ENCODE measurements around the gene CNN3. TPM values are rescaled to one million over a fixed set of nuclear protein-coding genes. Genes with fewer than 3 reads are reported as not detected.

CNN3 gene
- total RNA-seq, 2 experiments from 2014 or later = 3.1 to 4.1 TPM

DNA sequence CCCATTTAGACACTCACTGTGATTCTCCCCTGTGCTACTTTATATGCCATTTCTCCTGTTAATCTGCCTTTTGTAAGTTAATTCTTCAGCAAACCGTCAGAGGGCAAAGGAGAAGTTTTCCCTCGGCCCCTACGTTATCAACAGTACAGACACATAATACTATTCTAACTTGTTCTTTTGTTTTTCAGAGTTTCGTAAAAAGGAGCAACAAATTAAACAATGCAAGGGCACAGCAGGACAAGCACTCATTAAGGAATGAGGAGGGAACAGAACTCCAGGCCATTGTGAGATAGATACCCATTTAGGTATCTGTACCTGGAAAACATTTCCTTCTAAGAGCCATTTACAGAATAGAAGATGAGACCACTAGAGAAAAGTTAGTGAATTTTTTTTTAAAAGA is 32.3 kb downstream of the CNN3 start:
- ChIA-PET CTCF (no interaction called here), POLR2A (no interaction called here)

DNA sequence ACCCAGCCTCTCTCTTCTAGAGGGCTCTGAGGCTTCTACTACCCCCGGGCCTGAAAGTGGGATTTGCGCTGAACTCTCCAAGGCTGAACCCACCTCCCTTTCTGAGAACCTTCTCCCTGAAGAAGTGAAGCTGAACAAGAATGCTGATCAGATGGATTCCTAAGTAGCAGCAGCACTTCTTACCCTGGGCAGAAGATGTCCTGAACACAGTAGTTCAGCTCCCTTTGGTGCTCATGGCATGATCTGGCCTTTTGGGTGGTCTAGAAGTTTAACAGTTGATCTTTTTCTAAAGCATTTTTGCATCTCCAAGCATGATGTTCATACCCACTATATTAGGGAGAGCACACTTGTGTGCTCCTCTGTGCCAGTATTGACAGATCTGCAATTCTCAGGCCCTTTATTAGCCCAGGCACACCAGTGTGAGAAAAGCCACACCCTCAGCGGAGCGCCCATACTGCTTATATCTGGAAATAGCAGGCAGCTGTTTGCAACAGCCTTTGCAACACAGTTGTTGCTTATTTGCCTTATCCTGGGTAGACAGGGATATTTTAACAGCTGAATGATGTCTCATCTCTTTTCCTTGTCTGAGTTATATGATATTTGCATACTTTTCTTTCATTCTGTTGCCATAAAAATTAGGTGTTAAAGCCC is 34.2 kb downstream of the CNN3 start:
- CTCF ChIA-PET = no interaction called here
- POLR2A ChIA-PET = no interaction called here

DNA sequence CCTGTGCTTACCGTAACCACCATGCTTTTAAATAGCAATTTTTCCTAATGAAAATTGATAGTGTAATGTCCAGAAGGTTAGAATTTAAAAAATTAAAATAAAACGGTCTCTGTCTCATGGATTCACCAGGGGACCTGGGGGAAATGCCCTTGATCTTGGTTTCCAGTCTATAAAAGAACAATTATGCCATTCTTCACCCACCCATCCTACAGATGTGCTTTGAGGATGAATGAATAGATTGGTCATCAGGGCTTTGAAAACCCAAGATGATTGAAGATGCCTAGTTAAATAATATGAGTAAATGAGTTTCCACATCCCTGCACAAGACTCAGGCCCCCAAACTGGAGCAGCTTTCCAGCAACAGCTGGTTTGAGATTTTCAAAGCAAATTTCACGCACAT is 38.7 kb downstream of the CNN3 start:
- POLR2A ChIA-PET = no interaction called here
- CTCF ChIA-PET = no interaction called here

DNA sequence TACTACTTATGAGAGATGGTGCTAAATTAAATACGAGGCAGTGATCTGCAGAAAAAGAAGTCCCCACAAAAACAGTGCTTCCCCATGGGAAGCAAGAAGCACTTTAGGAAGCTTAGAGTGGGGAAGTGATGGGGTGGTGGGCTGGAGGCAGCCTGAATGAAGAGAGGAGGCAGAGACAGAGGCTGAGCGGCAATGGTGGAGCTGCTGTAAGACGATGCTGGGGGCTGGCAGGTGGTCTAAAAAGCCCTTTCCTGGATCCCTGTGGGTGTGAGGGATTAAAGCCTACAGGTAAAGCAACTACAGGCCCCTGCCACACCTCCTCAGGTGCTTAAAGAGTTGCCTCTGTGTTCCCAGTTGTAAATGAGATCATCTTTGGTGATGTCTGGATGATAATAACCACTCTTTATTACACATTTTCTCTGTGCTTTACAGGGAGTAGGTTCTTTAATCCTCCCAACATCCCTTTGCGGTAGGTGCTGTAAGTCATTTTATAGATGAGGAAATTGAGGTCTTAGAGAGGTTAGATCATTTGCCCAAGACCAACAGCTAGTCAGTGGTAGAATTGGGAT is 39.2 kb downstream of the CNN3 start:
- ChIA-PET POLR2A (no interaction called here), CTCF (no interaction called here)

DNA sequence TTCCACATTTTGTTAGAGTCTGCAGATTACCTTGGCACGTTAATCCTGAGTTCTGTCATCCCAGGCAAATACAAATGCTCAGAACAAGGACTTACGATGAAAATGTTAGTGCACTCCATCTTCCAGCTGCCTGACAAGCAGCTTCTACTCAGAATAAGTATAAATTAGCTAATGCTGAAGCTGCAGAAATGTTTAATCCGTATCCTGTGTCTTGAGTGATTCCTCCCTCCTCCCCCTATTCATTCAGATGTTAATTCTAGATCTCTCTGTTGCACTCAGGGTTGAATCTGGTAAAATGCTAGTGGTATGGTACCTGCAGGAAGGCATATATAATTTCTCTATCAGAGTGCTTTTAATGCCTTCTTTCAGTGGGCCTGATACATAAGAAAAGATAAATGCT is 39.8 kb downstream of the CNN3 start:
- ChIA-PET CTCF (no interaction called here), POLR2A (interaction anchor here (0.7 kb wide), 1 partner anchor 547 kb away, joined by 3 read pairs; no protein-coding TSS in a partner anchor)

DNA sequence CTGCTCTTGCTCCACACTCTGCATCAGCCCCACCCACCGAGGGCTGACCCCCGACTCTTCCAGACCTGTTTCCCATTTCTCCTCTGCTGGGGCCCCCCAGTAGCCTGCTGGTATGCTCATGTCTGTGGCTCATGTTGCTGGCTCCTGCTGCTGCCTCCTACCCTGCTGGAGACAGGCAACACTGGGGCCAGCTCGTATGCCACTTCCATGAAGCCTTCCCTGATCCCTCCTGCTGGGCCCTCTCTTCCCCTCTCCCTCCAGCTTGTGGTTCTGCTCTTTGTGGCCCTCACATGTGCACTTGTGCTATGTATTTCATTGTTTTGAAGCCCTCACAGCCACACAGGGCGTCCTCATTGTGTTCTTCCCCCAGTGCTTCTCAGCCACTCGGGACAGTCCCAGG is 40.5 kb downstream of the CNN3 start:
- POLR2A ChIA-PET = interaction anchor here (0.7 kb wide), 1 partner anchor 547 kb away, joined by 3 read pairs; no protein-coding TSS in a partner anchor

DNA sequence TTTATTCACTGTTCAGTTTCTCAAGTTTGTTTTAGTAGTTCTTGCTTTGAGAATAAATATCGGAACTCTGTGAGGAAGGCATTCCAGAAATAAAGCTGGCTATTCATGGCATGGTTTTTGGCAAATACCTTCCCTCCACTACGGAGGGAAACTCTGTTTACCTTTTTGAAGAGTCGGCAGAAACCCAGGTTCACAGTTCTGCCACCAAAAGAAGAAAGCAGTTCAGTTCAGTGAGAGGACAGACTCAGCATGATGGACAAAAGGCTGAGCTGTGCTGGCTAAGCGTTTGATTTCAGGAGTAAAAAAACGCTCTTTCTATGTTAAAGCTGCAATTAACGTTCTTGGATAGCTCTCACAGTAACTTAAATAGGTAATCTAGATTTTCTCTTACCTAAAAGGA is 42.4 kb downstream of the CNN3 start:
- POLR2A ChIA-PET = no interaction called here
- CTCF ChIA-PET = no interaction called here

More for the DNA sequence above, 40.5 kb downstream of the CNN3 start:
- CTCF ChIA-PET = interaction anchor here (1.3 kb wide), 1 partner anchor 32 kb away, joined by 3 read pairs; no protein-coding TSS in a partner anchor

DNA sequence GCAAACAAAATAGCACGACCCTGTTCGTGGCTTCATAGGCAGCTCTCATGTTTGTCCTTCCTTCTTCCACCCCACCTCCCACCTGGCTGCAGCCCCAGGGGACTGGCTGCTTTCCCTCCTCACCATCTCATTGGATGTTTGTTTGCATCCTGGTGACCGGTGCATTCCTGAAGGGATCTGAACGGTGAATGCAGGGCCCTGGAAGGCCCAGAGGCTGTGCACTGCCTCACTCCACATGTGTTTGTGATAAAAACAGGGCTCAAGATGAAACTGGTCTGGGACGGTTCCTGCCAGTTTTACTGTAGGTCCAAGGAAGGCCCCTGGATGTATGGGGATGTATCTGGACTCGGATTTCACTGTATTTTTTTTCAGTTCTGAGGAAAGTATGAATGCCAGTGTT is 42.8 kb downstream of the CNN3 start:
- POLR2A ChIA-PET = no interaction called here
- CTCF ChIA-PET = no interaction called here

DNA sequence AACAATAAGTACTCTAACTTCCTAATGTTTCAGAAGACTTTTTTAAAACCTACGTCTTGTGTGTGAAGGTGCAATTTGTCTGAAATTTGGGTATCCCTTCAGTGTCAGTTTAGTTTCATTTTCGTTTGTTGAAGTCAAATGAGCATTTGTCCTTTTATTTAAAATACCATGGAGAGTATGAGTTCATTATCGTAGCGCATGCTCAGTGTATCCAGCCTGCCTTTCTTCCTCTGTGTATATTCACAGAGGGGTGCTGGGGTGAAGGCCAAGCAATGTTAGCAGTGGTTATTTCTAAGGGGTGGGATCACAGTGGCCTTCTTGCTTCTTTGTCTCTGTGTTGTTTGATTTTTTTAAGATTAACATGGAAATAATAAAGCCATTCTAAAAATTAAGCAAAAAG is 43.2 kb downstream of the CNN3 start:
- POLR2A ChIA-PET = no interaction called here
- CTCF ChIA-PET = no interaction called here

DNA sequence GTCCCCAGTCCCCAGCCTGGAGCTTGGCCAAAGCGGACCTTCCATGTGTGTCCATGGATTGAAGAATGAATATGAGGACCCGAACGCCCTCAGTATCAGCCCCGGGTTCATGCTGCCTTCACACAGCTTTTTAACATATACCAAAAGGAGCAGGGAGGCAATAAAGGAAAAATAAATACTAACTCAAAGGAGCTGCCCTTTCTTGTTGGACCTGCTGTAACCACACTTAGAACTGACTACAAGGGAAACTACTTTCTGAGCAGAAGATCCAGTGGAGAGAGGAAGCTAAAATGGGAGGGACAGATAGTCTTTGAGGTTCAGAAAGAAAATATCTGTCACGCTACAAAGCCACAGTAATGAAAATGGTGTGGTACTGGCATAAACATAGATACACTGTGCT is 48.6 kb downstream of the CNN3 start:
- POLR2A ChIA-PET = no interaction called here
- CTCF ChIA-PET = no interaction called here

DNA sequence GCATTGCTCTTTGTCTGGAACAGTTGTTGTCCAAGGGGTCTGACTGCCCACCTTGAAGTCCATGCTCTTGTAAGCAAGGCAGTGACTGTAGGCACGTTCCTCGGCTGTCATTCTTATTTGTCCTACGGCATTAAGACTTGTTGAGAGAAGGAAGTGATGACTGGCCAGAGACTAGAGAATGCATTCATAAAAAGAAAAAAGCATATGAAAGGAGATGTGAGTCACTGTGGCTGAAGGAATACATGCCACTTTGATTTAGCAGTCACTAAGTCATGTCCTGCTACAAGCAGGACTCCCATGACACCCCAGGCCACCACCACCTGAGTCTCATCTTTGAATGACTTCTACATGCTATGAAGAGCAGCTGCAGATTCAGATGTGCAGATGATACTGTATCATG is 50.5 kb downstream of the CNN3 start:
- ChIA-PET POLR2A (no interaction called here), CTCF (no interaction called here)

DNA sequence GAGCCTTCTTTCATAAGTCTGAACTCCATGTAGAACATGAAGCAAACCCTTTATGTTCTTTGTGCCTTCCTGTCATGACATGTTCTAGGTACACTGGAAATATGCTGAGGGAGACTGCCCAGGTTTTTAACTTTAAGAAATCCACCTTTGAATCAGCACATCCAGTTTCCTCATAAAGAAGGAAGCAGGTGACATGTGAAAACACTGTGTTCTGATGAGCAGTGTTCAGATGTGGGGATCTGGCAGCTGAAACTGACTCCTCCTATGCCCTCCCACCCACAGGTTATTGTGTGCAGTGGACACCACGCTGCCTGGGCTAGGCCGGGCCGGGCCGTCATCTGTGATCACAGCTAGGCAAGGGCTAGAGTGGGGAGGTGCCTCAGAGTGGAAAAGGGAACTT is 51.1 kb downstream of the CNN3 start:
- ChIA-PET CTCF (no interaction called here), POLR2A (no interaction called here)

DNA sequence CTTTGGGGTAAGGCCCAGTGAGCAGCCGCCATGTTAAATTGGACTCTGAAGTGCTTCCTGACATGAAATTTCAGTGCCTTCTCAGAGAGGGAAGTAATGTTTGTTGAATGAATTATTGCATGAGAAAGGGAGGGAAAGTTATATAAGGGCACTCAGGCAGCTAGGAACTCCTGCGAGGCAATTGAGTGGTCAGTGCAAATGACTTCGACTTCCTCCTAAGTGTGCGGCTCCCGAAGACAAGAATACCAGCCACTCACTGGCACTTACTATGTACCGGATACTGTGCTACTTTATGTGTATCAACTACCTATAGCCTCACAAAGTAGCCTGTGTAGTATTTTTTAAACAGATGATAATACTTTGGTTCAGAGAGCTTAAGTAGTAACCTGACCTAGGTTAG is 52.5 kb downstream of the CNN3 start:
- POLR2A ChIA-PET = no interaction called here
- CTCF ChIA-PET = no interaction called here

DNA sequence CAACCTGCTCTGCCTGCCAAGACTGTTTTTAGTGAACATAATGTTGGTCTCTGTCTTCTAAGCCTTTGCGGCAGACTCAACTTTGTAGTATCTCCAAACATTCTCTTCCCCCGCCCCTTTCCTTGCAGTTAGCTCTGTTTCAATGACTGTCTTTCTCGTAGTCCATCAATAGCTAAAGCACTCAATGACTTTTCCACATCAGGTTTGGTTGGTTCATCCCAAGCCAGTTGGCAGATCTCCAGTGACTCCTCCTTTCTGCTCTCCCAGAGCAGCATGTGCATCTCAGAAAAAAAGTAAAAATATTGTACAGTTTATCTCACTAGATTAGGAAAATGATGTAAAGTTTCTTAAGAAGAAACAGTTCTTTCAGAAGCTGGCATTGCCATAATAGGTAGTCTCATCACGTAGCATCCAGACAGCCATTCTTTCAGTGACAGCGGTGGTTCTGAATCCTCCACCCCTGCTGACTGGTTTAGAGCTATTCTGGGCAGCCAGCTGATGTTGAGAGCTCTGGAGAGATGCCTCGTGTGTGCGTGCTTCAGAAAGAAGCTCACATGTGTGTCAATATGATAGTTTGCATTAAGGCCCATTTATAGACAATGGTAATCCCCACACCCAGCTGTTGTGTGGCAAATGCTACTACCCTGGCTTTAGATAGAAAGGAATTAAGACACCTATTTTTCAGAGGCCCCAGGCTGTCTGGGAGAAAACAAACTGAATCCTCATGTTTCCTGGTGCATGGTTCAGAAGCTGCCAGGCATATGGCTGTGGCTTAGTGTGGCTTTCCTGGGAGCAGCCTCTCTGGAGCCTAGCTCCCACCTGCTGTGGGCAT is 53.2 kb downstream of the CNN3 start:
- CTCF ChIA-PET = no interaction called here
- POLR2A ChIA-PET = no interaction called here

DNA sequence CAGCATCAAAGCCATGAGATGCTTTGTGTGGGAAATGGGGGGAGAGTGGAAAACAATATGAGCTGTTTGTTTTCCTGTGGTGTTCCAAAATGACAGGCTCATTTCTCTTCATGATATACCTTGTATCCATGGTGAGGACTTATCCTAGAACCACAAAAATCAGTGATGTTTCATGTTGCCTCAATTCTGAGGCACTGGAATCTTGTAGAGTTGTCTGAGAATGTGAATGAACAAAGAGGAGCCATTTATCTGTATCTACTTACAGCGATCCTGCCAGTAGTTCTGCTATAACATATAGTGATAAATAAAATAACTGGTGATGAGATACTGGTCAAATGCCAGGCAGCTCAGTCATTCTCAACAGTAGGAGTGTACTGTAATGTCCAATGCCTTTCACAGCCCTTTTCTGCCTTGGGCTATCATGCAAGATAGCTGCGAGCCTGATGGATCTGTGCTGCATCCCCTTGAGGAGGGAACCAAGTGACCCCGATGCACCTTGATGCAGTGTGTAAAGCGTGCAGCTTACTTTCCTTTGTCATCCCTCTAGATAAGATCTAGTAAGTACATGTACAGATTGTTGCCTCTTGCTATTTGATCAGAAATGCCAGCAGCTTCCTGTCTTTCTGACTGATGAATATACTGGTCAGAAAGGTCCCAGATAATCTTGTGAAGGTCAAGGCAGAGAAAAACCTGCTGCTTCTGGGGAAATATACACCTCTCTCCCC is 54.0 kb downstream of the CNN3 start:
- CTCF ChIA-PET = no interaction called here

DNA sequence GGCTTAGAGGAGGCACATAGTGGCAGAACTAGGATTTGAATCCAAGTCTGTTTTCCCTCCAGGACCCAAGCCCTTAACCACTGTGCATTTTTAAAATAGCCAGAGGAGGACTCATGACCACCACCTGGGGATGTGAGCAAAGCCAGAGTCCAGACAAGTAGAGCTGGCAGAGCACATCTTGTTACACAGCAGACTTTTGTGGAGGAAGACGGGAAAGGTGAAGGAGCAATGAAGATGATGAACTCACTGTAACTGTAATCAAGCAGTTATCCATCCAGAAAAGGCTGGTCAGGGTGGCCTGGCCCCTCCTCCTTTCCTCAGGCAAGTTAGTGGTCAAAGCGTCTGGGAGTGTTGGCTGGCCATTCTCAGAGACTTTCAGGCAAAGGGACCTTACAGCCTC is 55.9 kb downstream of the CNN3 start:
- CTCF ChIA-PET = interaction anchor here (1.2 kb wide), 1 partner anchor 17 kb away, joined by 4 read pairs; no protein-coding TSS in a partner anchor
- POLR2A ChIA-PET = no interaction called here

More for the DNA sequence above, 54.0 kb downstream of the CNN3 start:
- POLR2A ChIA-PET = no interaction called here

DNA sequence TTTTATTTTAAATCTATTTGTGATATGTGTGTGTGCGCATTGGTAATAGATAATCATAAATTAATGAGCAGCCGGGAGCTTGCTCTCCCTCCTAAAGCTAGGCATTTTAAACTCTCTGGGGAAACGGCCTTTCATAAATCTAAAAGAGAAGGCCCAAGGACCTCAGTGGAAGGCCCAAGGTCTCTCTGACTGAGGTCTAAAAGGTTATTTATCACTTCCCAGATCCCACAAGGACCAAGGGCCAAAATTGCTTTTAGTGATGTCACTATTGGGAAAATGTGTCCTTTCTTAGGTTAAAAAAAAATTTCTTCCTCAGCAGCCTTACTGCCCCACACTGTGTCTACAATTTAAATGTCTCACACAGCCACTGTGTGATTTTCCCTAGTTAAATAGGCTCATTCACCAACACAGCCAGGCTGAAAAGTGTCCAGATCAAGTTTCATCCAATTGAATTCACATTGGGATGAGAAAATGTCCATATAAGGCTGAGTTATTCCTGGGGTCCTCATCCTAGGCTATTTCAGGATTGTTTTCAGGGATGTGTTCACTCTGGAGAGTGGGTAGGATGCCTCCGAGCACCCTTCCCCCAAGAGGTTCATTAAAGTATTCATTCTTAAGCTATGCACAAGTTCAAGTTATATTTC is 60.6 kb downstream of the CNN3 start:
- CTCF ChIA-PET = no interaction called here
- POLR2A ChIA-PET = no interaction called here

DNA sequence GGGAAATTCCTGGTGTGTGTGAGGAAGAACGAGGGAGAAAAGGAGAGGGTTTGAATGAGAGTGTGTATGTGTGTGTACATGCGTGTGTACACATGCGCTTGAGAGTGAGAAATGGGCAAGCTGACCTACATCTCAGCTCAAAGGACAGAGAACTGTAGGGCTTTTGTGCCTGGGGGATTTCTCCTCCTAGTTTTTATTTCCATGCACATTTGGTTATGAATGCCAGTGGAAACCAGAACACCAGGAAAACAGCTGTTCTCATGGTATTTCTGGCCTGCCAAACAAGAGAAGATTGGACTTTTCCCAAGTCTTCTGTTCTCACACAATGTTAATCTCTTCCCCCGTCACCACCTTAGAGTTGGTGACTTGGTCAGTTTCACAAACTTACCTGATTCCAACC is 61.5 kb downstream of the CNN3 start:
- POLR2A ChIA-PET = no interaction called here
- CTCF ChIA-PET = no interaction called here

DNA sequence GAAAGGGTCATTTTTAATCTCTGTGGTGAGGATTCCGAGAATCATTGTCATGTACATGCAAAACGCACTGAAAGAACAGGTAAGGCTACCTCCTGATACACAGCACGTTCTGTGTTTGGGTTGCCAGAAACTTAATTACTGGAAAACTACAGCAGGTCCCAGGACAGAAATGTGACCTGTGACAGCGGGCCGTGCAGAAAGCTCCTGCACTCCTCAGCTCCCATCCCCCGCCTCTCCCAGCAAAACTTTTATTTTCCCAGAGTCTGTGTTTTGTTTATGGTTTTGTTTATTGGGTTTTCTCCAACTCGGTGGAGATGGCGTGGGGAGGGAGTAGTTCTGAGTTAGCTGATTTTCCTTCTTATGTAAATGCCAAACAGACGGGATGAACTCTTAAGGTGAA is 62.1 kb downstream of the CNN3 start:
- CTCF ChIA-PET = interaction anchor here (1.8 kb wide), 1 partner anchor 11 kb away, joined by 6 read pairs; no protein-coding TSS in a partner anchor
- POLR2A ChIA-PET = no interaction called here

DNA sequence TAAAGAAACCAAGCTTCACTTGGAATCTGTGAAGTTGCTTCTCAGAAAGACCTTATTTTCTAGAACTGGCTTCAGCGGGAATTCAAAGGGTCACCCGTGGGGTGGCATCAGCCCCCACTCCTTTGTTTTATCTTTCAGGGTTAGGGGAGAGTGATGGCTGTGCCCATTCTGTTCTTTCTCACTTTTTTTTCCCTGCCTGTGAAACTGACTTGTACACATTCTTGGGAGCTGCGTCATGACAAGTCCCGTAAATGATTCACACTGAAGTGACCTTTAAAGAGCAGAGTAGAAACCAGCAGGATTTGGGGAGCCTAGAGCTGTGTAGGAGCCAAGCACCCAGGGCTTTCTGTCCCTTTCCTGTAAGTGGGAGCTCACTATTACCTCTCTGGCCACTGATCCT is 63.0 kb downstream of the CNN3 start:
- POLR2A ChIA-PET = no interaction called here

More for the DNA sequence above, 63.0 kb downstream of the CNN3 start:
- CTCF ChIA-PET = interaction anchor here (1.8 kb wide), 1 partner anchor 10 kb away, joined by 6 read pairs; no protein-coding TSS in a partner anchor

Data from activated CD8-positive, alpha-beta memory T cell treated with anti-CD3 and anti-CD28 coated beads for 36 hours (primary cell).